ENCODE results near the gene S1PR5. TPM values are rescaled to one million over a fixed set of nuclear protein-coding genes. Genes with fewer than 3 reads are reported as not detected.

Gene S1PR5
- total and polyA plus RNA-seq, 10 of the 15 experiments (the other 5 are each of a cell fraction or from before 2014, with no cell fraction given), result 0.04 TPM; not detected in 9

GRCh38 chr19:10478476-10478875, 38.8 kb downstream of the S1PR5 start:
- Histone ChIP-seq H3K9ac (ENCODE audit: control insufficient read depth, insufficient read depth, low read length) (no peak overlapping the region), H3K4me1 (ENCODE audit: control insufficient read depth, insufficient read depth, low read length) (no peaks in the 10 kb centered on the region), H3K36me3 (ENCODE audit: control insufficient read depth in 2 of 2, insufficient read depth in 2 of 2, low read length in 1 of 2) (no peaks in the 10 kb centered on the region; a peak in 1 of 4 replicates), H3K79me2 (ENCODE audit: control insufficient read depth, insufficient read depth, low read length) (no peaks in the 10 kb centered on the region), H3K27me3 (replicated peaks in 1 of 2; ENCODE audit: control insufficient read depth in 2 of 2, insufficient read depth in 2 of 2, low read length in 1 of 2) (no peaks in the 10 kb centered on the region; a peak in 1 of 4 replicates), H2AFZ (ENCODE audit: control insufficient read depth, low read depth, low read length) (no peak overlapping the region; the same call in 1 of the 2 replicates), H3K4me3 (no peak overlapping the region), H3K27ac (ENCODE audit: control insufficient read depth, insufficient read depth) (no peak overlapping the region), H3K9me3 (replicated peaks; ENCODE audit: control insufficient read depth, insufficient read depth, low read length) (no peaks in the 10 kb centered on the region), H4K20me1 (ENCODE audit: control insufficient read depth, insufficient read depth) (no peaks in the 10 kb centered on the region), H3K4me2 (ENCODE audit: control insufficient read depth, insufficient read depth) (no peak overlapping the region)
- ChIA-PET RAD21 (ENCODE audit: unreplicated experiment) (no interaction called here), POLR2A (no interaction called here), SMC1A (ENCODE audit: uncharacterized antibody, unreplicated experiment) (no interaction called here), CTCF (interaction anchor here (0.6 to 2.1 kb wide), 15 partner anchors 9 to 221 kb away, joined by 3 to 7 read pairs (median 3); no protein-coding TSS in a partner anchor)
- intact Hi-C loops (cut with micrococcal nuclease; ENCODE audit: unreplicated experiment), result loop anchor here (5.0 kb wide), 1 partner anchor 76 kb away; the partner anchor contains the start of gene CDC37
- FAIRE-seq, result no peak
- no peak for DNase-seq (ENCODE audit: low read depth, low spot score)
- WGBS (ENCODE audit: insufficient coverage, insufficient replicate concordance, low lambda C conversion rate, missing lambda C conversion rate), result 48% methylated on average over 5 of the region's 5 CpGs
- in situ Hi-C loops (cut with MboI), result no loop called here
- BruUV-seq (replicated peaks), result no TSS peak
- ATAC-seq, result no peak
- TF ChIP-seq, protein P1, sequence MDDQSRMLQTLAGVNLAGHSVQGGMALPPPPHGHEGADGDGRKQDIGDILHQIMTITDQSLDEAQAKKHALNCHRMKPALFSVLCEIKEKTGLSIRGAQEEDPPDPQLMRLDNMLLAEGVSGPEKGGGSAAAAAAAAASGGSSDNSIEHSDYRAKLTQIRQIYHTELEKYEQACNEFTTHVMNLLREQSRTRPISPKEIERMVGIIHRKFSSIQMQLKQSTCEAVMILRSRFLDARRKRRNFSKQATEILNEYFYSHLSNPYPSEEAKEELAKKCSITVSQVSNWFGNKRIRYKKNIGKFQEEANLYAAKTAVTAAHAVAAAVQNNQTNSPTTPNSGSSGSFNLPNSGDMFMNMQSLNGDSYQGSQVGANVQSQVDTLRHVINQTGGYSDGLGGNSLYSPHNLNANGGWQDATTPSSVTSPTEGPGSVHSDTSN (IDR thresholded peaks at IDR 0.05; ENCODE audit: insufficient replicate concordance, low read depth, low read length), result no peak
- TF ChIP-seq, protein P2, sequence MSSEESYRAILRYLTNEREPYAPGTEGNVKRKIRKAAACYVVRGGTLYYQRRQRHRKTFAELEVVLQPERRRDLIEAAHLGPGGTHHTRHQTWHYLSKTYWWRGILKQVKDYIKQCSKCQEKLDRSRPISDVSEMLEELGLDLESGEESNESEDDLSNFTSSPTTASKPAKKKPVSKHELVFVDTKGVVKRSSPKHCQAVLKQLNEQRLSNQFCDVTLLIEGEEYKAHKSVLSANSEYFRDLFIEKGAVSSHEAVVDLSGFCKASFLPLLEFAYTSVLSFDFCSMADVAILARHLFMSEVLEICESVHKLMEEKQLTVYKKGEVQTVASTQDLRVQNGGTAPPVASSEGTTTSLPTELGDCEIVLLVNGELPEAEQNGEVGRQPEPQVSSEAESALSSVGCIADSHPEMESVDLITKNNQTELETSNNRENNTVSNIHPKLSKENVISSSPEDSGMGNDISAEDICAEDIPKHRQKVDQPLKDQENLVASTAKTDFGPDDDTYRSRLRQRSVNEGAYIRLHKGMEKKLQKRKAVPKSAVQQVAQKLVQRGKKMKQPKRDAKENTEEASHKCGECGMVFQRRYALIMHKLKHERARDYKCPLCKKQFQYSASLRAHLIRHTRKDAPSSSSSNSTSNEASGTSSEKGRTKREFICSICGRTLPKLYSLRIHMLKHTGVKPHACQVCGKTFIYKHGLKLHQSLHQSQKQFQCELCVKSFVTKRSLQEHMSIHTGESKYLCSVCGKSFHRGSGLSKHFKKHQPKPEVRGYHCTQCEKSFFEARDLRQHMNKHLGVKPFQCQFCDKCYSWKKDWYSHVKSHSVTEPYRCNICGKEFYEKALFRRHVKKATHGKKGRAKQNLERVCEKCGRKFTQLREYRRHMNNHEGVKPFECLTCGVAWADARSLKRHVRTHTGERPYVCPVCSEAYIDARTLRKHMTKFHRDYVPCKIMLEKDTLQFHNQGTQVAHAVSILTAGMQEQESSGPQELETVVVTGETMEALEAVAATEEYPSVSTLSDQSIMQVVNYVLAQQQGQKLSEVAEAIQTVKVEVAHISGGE (CRISPR knock-in tag; IDR thresholded peaks at IDR 0.05), result no peak
- TF ChIP-seq ATF7 (IDR thresholded peaks at IDR 0.05; ENCODE audit: low read depth) (no peak), ZNF622 (IDR thresholded peaks at IDR 0.05) (no peak), BMI1 (IDR thresholded peaks at IDR 0.05; ENCODE audit: borderline replicate concordance) (no peak), PAX5 (IDR thresholded peaks at IDR 0.05; ENCODE audit: borderline replicate concordance, low read depth, low read length) (no peak), NFYB (IDR thresholded peaks at IDR 0.05; ENCODE audit: insufficient read depth, low read depth, low read length) (no peak), ZNF384 (IDR thresholded peaks at IDR 0.05; ENCODE audit: borderline replicate concordance, low read depth, low read length) (no peak), STAT3 (IDR thresholded peaks at IDR 0.05; ENCODE audit: low read depth, low read length) (no peak), MTA2 (IDR thresholded peaks at IDR 0.05; ENCODE audit: low read depth) (no peak)
- TF ChIP-seq, protein P3, sequence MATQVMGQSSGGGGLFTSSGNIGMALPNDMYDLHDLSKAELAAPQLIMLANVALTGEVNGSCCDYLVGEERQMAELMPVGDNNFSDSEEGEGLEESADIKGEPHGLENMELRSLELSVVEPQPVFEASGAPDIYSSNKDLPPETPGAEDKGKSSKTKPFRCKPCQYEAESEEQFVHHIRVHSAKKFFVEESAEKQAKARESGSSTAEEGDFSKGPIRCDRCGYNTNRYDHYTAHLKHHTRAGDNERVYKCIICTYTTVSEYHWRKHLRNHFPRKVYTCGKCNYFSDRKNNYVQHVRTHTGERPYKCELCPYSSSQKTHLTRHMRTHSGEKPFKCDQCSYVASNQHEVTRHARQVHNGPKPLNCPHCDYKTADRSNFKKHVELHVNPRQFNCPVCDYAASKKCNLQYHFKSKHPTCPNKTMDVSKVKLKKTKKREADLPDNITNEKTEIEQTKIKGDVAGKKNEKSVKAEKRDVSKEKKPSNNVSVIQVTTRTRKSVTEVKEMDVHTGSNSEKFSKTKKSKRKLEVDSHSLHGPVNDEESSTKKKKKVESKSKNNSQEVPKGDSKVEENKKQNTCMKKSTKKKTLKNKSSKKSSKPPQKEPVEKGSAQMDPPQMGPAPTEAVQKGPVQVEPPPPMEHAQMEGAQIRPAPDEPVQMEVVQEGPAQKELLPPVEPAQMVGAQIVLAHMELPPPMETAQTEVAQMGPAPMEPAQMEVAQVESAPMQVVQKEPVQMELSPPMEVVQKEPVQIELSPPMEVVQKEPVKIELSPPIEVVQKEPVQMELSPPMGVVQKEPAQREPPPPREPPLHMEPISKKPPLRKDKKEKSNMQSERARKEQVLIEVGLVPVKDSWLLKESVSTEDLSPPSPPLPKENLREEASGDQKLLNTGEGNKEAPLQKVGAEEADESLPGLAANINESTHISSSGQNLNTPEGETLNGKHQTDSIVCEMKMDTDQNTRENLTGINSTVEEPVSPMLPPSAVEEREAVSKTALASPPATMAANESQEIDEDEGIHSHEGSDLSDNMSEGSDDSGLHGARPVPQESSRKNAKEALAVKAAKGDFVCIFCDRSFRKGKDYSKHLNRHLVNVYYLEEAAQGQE (IDR thresholded peaks at IDR 0.05; ENCODE audit: low read depth, low read length), result no peak
- TF ChIP-seq, protein P4, sequence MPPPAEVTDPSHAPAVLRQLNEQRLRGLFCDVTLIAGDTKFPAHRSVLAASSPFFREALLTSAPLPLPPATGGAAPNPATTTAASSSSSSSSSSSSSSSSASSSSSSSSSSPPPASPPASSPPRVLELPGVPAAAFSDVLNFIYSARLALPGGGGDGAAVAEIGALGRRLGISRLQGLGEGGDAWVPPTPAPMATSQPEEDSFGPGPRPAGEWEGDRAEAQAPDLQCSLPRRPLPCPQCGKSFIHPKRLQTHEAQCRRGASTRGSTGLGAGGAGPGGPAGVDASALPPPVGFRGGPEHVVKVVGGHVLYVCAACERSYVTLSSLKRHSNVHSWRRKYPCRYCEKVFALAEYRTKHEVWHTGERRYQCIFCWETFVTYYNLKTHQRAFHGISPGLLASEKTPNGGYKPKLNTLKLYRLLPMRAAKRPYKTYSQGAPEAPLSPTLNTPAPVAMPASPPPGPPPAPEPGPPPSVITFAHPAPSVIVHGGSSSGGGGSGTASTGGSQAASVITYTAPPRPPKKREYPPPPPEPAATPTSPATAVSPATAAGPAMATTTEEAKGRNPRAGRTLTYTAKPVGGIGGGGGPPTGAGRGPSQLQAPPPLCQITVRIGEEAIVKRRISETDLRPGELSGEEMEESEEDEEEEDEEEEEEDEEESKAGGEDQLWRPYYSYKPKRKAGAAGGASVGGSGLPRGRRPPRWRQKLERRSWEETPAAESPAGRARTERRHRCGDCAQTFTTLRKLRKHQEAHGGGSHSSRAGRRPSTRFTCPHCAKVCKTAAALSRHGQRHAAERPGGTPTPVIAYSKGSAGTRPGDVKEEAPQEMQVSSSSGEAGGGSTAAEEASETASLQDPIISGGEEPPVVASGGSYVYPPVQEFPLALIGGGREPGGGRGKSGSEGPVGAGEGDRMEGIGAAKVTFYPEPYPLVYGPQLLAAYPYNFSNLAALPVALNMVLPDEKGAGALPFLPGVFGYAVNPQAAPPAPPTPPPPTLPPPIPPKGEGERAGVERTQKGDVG (CRISPR knock-in tag; IDR thresholded peaks at IDR 0.05), result no peak

Measured in GM12878 (cell line).